Measurements from ENCODE around the gene GOLIM4. TPM values are rescaled to one million over a fixed set of nuclear protein-coding genes. Genes with fewer than 3 reads are reported as not detected.
A peak's percentile ranks its signal among the peaks of the same experiment; 100 is the strongest.

Gene GOLIM4
- total RNA-seq, 2 donors from 2014 or later = 3.3 to 5.8 TPM

DNA sequence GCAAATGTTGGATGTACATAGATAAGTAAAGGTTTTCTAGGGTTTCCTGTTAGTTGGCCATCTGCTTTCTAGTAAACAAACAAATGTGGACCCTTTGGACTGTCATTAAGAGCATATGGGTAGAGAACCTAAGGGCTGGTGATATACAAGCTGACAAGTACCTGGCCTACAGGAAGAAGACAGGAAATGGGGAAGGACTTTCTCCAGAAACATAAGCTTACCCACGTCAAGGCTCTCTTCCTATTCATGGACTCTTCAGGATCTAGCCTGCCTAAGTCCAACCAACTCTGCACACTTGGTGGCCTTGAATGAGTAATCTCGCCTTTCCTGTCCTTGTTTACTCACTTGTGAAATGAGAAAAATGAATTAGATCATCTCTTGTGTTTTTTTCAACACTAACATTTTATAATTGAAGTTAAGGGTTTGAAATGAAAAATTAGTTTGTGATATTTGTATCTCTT, 22.2 kb upstream of the GOLIM4 start:
- H3K27ac Mint-ChIP-seq = no peak overlapping the region
- DNase-seq = no peak
- H3K27me3 Mint-ChIP-seq (ENCODE audit: low read depth) = no peaks in the 10 kb centered on the region
- H3K9me3 Mint-ChIP-seq = no peaks in the 10 kb centered on the region
- H3K4me3 Mint-ChIP-seq = no peak overlapping the region
- ATAC-seq (replicated peaks in 1 of 2) = no peak
- no peaks in the 10 kb centered on the region for H3K4me1 Mint-ChIP-seq (ENCODE audit: low read depth)
- H3K36me3 Mint-ChIP-seq (ENCODE audit: insufficient read depth in 2 of 2) = no peaks in the 10 kb centered on the region

DNA sequence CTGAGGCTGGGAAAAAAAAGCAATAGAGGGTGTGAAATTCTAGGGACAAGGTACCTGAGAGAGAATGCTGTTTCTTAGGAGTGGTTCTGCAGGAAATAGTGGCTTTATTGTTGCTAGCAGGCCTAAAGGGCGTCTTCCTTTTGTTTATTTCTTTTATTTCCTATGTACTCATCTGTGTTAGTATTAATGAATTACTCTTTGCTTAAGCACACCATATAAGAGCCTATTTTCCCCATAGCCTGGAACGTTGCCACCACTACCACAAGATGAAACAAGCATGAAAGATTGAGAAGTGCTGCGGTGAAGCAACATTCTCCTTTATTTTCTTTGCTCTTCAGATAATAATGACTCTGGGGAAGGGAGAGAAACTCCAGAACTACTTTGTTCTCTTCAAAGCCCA, 21.3 kb upstream of the GOLIM4 start:
- Mint-ChIP-seq H3K27ac (no peak overlapping the region), H3K36me3 (ENCODE audit: insufficient read depth in 2 of 2) (no peaks in the 10 kb centered on the region)

DNA sequence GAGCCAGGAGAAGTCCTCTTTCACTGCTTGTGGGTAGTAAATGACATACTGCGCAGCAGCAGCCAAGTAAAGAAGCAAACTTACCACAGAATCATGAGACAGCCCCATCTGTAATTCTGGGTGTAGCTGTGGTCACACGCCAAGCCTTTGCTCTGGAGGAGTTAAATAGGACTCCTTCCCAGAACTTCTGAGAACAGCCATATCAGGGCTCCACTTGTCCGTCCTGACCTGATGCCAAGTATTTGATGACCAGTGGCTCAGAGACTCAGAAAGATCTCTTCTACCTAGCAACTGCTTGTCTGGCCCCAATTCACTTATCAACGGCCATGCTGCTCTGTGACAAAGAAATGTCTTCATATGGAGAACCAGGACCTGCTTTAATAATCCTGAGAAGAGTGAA, 20.6 kb upstream of the GOLIM4 start:
- no peaks in the 10 kb centered on the region for H3K9me3 Mint-ChIP-seq
- no peak overlapping the region for H3K27ac Mint-ChIP-seq
- H3K27me3 Mint-ChIP-seq (ENCODE audit: low read depth) = no peaks in the 10 kb centered on the region
- no peaks in the 10 kb centered on the region for H3K36me3 Mint-ChIP-seq (ENCODE audit: insufficient read depth in 2 of 2)
- no peak for ATAC-seq (replicated peaks in 1 of 2)
- DNase-seq = no peak
- no peaks in the 10 kb centered on the region for H3K4me1 Mint-ChIP-seq (ENCODE audit: low read depth)
- H3K4me3 Mint-ChIP-seq = no peak overlapping the region

More for the DNA sequence above, 21.3 kb upstream of the GOLIM4 start:
- H3K27me3 Mint-ChIP-seq (ENCODE audit: low read depth) = no peaks in the 10 kb centered on the region
- DNase-seq (no peak), ATAC-seq (replicated peaks in 1 of 2) (no peak)
- no peaks in the 10 kb centered on the region for H3K9me3 Mint-ChIP-seq
- H3K4me3 Mint-ChIP-seq = no peak overlapping the region
- no peaks in the 10 kb centered on the region for H3K4me1 Mint-ChIP-seq (ENCODE audit: low read depth)

DNA sequence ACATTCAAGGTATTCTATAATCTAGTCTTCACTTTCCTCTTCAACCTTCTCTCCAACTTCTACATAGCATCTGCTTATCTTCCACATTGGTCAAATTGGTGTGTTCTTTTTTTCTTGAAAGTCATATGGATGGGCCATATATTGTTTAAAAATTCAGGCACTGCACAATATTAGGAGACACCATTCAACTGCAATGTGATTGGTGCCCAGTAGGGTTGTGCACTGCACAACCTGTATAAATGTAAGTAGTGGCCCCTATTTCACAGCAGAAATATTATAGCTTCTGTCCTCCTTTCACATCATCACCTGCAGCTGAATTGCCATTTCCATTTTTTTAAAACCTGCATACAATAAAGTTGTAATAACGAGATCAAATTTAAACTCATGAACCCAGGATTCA, 18.1 kb upstream of the GOLIM4 start:
- no peak for ATAC-seq (replicated peaks in 1 of 2)
- Mint-ChIP-seq H3K27me3 (ENCODE audit: low read depth) (no peaks in the 10 kb centered on the region), H3K36me3 (ENCODE audit: insufficient read depth in 2 of 2) (no peaks in the 10 kb centered on the region), H3K27ac (no peak overlapping the region), H3K9me3 (no peaks in the 10 kb centered on the region), H3K4me3 (no peak overlapping the region), H3K4me1 (ENCODE audit: low read depth) (no peaks in the 10 kb centered on the region)
- no peak for DNase-seq

DNA sequence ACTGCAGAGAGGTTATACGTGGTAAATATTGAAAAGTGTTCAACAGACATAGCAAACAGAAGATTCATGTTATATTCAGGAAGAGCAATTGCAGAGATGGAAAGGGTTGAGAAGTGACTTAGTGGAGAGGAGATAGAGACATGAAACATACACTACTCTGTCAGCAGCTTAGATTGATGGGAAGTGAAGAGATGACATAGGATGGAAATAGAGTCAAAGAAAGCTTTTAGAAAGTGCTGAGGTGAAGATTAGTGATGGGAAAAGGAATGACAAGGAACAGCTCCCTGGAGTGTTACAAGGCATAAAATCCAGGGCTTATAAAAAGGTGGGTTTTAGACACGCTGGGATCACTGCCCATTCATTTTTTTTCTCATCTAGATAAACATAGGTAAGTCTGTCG, 17.2 kb upstream of the GOLIM4 start:
- Mint-ChIP-seq H3K27ac (no peak overlapping the region), H3K36me3 (ENCODE audit: insufficient read depth in 2 of 2) (no peaks in the 10 kb centered on the region), H3K4me1 (ENCODE audit: low read depth) (no peaks in the 10 kb centered on the region), H3K27me3 (ENCODE audit: low read depth) (no peaks in the 10 kb centered on the region), H3K9me3 (no peaks in the 10 kb centered on the region), H3K4me3 (no peak overlapping the region)
- ATAC-seq (replicated peaks in 1 of 2) (no peak), DNase-seq (no peak)

DNA sequence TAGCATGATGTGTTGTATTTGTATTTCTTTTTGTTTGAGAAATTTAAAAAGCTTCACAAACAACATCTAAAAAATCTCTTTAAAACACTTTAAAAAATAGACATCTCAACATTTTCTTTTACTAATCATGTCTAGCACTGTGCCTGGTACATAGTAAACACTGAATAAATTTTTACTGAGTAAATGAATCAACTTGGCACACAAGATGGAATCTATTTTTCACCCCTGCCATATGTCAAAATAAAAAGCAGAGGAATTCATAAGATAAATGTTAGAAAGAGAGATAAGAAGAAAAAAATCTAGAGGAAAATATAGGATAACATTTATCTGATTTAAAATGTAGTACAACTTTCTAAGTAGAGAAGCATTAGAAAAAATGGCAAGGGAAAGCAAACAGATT, 8.6 kb upstream of the GOLIM4 start:
- no peak for DNase-seq
- H3K27me3 Mint-ChIP-seq (ENCODE audit: low read depth) = peaks cover 15% of the 10 kb centered on the region

DNA sequence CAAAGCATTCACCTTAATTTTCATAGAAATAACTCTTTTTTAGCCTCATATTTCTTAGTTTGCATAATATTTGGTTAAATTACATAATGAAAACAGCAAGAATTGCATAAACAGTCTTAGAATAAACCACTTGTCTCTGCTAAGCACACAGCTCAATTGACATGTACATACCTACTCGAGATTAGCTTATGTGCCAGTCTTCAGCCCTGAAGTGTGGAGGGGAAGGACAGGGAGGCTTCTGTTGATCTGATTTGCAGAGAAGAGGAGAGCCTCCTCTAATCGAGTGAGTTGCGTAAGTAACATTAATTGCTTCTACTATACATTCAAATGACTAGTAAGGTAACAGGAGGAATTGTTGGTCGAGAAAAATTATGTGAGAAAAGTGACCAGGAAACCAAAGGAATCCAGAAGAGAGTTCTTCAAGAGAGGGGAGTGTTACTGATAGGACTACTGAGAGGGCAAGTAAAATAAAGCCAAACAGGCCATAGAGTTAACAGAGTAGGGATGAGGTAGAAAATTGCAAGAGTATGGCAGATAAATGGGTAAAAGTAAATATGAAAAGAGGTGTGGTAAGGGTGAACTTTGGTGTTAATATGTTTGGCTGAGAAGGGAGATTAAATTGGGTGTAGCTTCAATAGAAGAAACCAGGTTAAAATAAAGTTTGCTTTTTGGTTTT, 7.1 kb upstream of the GOLIM4 start:
- ATAC-seq (replicated peaks in 1 of 2) (no peak), DNase-seq (no peak)
- peaks cover 0 to 5% of the 10 kb centered on the region in 2 donors for H3K9me3 Mint-ChIP-seq
- H3K27ac Mint-ChIP-seq = no peak overlapping the region
- no peak overlapping the region for H3K4me3 Mint-ChIP-seq
- H3K4me1 Mint-ChIP-seq (ENCODE audit: low read depth) = no peaks in the 10 kb centered on the region
- peaks cover 18% of the 10 kb centered on the region for H3K27me3 Mint-ChIP-seq (ENCODE audit: low read depth)
- peaks cover 1 to 2% of the 10 kb centered on the region in 2 donors for H3K36me3 Mint-ChIP-seq (ENCODE audit: insufficient read depth in 2 of 2)

More for the DNA sequence above, 8.6 kb upstream of the GOLIM4 start:
- ATAC-seq (replicated peaks in 1 of 2) = no peak
- H3K4me3 Mint-ChIP-seq = no peak overlapping the region
- no peaks in the 10 kb centered on the region for H3K4me1 Mint-ChIP-seq (ENCODE audit: low read depth)
- peaks cover 1 to 2% of the 10 kb centered on the region in 2 donors for H3K36me3 Mint-ChIP-seq (ENCODE audit: insufficient read depth in 2 of 2)
- no peak overlapping the region for H3K27ac Mint-ChIP-seq
- peaks cover 0 to 5% of the 10 kb centered on the region in 2 donors for H3K9me3 Mint-ChIP-seq

DNA sequence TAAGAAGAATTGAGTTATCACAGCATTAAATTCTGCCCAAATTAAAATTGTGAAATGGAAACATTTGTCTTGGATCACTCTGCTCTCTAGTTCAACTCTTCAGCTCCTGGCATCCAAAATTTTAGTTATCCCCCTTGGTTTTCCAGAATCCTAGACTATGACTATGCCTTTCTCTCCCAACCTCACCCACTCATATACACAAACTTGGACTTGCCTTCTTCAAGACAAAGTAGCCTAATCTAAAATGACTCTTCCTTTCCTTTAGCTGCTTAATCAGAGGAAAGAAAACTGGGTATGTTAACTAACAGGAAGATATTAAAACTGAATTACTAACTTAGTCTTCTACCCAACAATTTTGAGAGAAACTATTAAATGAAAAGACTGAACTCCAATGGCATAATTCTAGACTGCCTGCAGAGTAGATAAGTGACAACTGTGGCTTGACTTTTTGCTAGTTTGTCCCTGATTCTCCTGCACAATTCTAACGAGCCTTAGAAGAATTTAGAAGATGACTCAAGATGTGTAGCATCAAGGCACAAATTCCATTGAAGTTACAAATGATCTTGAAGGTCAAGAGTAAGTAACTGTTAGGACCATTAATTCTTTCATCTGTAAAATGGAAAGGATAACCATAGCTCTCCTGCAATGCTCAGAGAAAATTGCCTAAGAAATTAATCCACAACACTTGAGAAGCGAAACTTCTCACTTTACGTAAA, 5.2 kb upstream of the GOLIM4 start:
- no peak overlapping the region for H3K4me3 Mint-ChIP-seq
- peaks cover 32% of the 10 kb centered on the region for H3K27me3 Mint-ChIP-seq (ENCODE audit: low read depth)
- no peak overlapping the region for H3K27ac Mint-ChIP-seq
- peaks cover 0 to 2% of the 10 kb centered on the region in 2 donors for H3K9me3 Mint-ChIP-seq
- no peak for DNase-seq
- H3K4me1 Mint-ChIP-seq (ENCODE audit: low read depth) = peaks cover 6% of the 10 kb centered on the region
- ATAC-seq (replicated peaks in 1 of 2) = no peak
- peaks cover 0 to 1% of the 10 kb centered on the region in 2 donors for H3K36me3 Mint-ChIP-seq (ENCODE audit: insufficient read depth in 2 of 2)

DNA sequence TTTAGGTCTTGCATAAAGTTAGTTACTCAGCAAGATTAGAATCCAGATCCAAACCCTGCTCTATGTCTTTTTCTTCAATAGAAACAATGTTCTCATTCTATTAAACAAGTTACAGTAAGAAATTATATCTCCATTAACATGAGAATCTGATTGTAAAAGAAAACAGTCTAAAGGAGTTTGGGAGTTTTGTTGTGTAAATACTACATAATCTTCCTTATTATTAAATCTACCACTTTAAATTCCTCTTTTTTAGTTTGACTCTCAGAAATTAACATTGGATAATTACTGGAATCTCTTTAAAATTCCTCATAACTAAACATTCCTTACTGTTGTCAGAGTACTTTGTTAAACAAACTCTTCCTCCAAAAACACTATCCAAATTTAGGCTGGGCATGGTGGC, 1.7 kb upstream of the GOLIM4 start:
- ATAC-seq (replicated peaks in 1 of 2) = no peak
- peaks cover 45% of the 10 kb centered on the region for H3K27me3 Mint-ChIP-seq (ENCODE audit: low read depth)
- H3K4me3 Mint-ChIP-seq = peak overlapping the region in 1 of 2 donors; percentile 25
- H3K4me1 Mint-ChIP-seq (ENCODE audit: low read depth) = peaks cover 16% of the 10 kb centered on the region
- DNase-seq = no peak
- H3K36me3 Mint-ChIP-seq (ENCODE audit: insufficient read depth in 2 of 2) = no peaks in the 10 kb centered on the region
- no peak overlapping the region for H3K27ac Mint-ChIP-seq
- no peaks in the 10 kb centered on the region for H3K9me3 Mint-ChIP-seq

DNA sequence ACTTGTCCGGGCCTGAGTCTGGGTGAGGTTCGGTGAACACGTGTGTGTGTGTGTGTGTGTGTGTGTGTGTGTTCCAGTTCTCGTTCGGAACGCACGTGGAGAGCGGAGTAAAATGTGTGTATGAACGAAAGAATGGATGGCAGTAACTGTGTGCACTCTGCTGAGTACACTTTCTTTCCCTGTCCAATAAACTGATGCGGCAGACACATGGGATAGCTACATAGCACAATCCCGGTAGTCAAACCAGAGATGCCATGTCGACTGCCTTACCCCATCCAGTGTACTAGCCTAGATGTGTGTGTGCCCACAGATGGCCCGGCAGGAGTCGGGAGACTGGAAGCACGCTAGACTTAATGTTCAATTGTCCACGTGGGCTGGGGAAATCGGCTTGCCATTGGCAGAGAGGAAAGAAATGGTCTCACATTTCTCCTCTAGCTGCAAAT, 507 bp upstream of the GOLIM4 start:
- peaks cover 56% of the 10 kb centered on the region for H3K27me3 Mint-ChIP-seq (ENCODE audit: low read depth)
- peak overlapping the region; percentile 87 to 89 for H3K4me3 Mint-ChIP-seq
- peaks cover 0 to under 1% of the 10 kb centered on the region in 2 donors for H3K36me3 Mint-ChIP-seq (ENCODE audit: insufficient read depth in 2 of 2)
- H3K27ac Mint-ChIP-seq = peak overlapping the region; percentile 11
- peak in 1 of 2 donors; percentile 8 for ATAC-seq (replicated peaks in 1 of 2)
- DNase-seq = peak; percentile 2 to 5
- peaks cover 16% of the 10 kb centered on the region for H3K4me1 Mint-ChIP-seq (ENCODE audit: low read depth)
- H3K9me3 Mint-ChIP-seq = no peaks in the 10 kb centered on the region

DNA sequence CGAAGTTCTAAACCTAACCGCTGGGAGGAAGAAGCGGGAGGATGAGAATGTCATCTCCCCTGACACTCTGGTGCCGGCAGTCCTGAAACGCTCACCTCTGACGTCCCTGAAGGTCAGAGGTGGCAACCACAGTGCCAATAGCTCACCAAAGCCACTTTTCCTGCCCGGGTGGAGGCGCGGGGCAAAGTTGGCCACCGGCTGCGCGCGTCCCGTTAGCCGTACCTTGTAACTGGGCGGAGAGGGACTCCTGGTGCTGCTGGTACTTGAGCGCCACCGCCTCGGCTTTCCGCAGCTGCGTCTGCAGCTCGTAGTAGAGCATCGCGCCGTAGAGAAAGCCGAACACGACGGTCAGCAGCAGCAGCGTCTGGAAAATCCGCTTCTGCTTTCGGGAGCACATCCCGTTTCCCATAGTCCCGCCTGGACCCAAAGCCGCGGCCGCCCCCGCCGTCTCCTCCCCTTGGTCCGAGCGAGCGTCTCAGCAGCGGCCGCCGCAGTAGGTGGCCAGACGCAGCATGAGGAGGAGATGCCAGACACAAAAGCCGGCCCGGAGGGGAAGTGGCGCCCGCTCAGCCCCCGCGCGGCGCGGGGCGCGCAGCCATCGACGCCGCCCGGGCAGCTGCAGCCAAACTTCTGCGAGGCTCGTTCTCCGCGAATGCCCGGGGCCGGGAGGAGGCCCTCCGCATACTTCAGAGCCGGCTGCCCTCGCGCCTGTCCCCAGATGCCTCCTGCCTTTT, 680 bp downstream of the GOLIM4 start:
- Mint-ChIP-seq H3K27ac (no peak overlapping the region), H3K4me3 (peak overlapping the region; percentile 87 to 89), H3K36me3 (ENCODE audit: insufficient read depth in 2 of 2) (peaks cover 0 to 1% of the 10 kb centered on the region in 2 donors), H3K4me1 (ENCODE audit: low read depth) (peaks cover 16% of the 10 kb centered on the region), H3K9me3 (no peaks in the 10 kb centered on the region), H3K27me3 (ENCODE audit: low read depth) (peaks cover 49% of the 10 kb centered on the region)
- DNase-seq = peak; percentile 48 to 57
- ATAC-seq (replicated peaks in 1 of 2) = peak; percentile 57 to 58

DNA sequence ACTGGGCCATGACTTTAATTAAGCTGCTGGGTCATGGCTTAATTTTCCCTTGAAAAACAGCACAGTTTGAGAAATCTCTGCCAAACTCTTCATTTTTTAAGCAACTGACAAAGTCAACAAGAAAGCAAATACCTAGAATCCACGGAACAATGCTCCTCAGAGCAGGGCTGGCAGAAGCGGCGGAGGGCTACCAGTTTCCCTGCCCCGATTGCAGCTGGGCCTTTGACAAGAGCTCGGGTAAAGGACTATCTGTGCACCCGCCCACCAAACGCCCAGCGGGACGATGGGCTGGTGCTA, 1.2 kb downstream of the GOLIM4 start:
- ATAC-seq (replicated peaks in 1 of 2) (no peak), DNase-seq (no peak)
- no peak overlapping the region for H3K27ac Mint-ChIP-seq
- peaks cover 16% of the 10 kb centered on the region for H3K4me1 Mint-ChIP-seq (ENCODE audit: low read depth)
- no peaks in the 10 kb centered on the region for H3K9me3 Mint-ChIP-seq
- peak overlapping the region; percentile 87 to 89 for H3K4me3 Mint-ChIP-seq
- H3K36me3 Mint-ChIP-seq (ENCODE audit: insufficient read depth in 2 of 2) = peaks cover 0 to 1% of the 10 kb centered on the region in 2 donors
- H3K27me3 Mint-ChIP-seq (ENCODE audit: low read depth) = peaks cover 49% of the 10 kb centered on the region

DNA sequence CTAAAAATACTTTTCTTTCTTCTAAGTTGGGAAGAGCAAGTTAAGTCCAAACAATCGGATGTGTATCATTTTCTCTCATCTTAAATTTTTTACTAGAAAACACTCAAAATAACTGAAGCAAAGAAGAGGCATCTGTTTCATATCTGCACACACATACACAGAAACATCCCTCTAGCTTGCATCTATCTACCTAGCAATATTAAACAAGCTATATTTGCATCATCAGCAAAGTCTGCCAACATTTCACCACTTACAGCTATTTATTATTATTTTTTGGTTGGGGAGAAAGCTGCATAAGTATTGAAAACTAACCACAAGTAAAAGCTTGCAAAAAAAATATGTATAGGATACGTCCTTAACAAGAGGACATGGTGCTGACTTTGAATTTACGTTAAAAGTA, 1.9 kb downstream of the GOLIM4 start:
- no peak for DNase-seq
- Mint-ChIP-seq H3K36me3 (ENCODE audit: insufficient read depth in 2 of 2) (peaks cover 0 to 1% of the 10 kb centered on the region in 2 donors), H3K4me1 (ENCODE audit: low read depth) (peaks cover 17% of the 10 kb centered on the region), H3K27ac (no peak overlapping the region), H3K9me3 (no peaks in the 10 kb centered on the region), H3K4me3 (peak overlapping the region in 1 of 2 donors; percentile 32), H3K27me3 (ENCODE audit: low read depth) (peaks cover 45% of the 10 kb centered on the region)
- no peak for ATAC-seq (replicated peaks in 1 of 2)

Measured in activated T-cell treated with anti-CD3 and anti-CD28 coated beads, Interleukin-2, amount 50 U/mL, for 72 hours (primary cell).